ENCODE data around the gene LAIR1. TPM values are rescaled to one million over a fixed set of nuclear protein-coding genes. Genes with fewer than 3 reads are reported as not detected.

LAIR1 gene
- total and polyA plus RNA-seq, 2 experiments from 2014 or later, result 0.10 to 1.3 TPM

- TF ChIP-seq REST (IDR thresholded peaks at IDR 0.05; ENCODE audit: unreplicated experiment) (no peak), ZNF331 (CRISPR knock-in tag; IDR thresholded peaks at IDR 0.05; ENCODE audit: low read depth) (no peak), EZH2 (IDR thresholded peaks at IDR 0.05; ENCODE audit: low read depth, unreplicated experiment) (no peak), ETS1 (IDR thresholded peaks at IDR 0.05) (no peak), NANOG (IDR thresholded peaks at IDR 0.05; ENCODE audit: borderline replicate concordance) (no peak), STAT1 (IDR thresholded peaks at IDR 0.05; ENCODE audit: unreplicated experiment) (no peak)
These were observed 45.7 kb downstream of the LAIR1 start (continued) for GRCh38 chr19:54319049-54319448.

DNA sequence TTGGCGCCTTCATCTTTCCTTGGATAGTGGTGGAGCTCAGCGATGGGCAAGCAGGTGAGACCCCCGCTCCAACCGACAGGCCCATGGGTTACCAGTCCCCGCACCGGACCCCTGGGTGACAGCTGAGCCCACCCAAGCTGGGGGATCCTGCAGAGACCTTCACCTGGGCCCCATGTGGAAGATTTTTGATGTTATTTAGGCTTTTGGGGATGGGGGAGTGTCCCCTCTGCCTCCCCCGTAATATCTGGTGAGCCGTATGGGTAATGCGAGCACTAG, 46.8 kb downstream of the LAIR1 start:
- no peak overlapping the region for H3K4me3 ChIP-seq
- no peak overlapping the region for H3K27ac ChIP-seq (ENCODE audit: low read depth)
- no peaks in the 10 kb centered on the region for H3K27me3 ChIP-seq (ENCODE audit: insufficient read depth)
- Mint-ChIP-seq H3K27ac (no peak overlapping the region), H3K27me3 (ENCODE audit: insufficient read depth, low read depth, poor library complexity) (peaks cover 14% of the 10 kb centered on the region), H3K9me3 (peaks cover 28% of the 10 kb centered on the region), H3K36me3 (ENCODE audit: low read depth) (peaks cover 14% of the 10 kb centered on the region), H3K4me1 (peaks cover 6% of the 10 kb centered on the region; the same call in 2 of the 3 replicates), H3K4me3 (no peak overlapping the region)
- H4K20me1 ChIP-seq (replicated peaks; ENCODE audit: insufficient read depth), result no peaks in the 10 kb centered on the region
- DNase-seq (ENCODE audit: low spot score) (no peak), ATAC-seq (no peak)
- H2AFZ ChIP-seq, result no peak overlapping the region
- TF ChIP-seq ZNF331 (CRISPR knock-in tag; IDR thresholded peaks at IDR 0.05; ENCODE audit: low read depth), result no peak
- TF ChIP-seq NANOG (IDR thresholded peaks at IDR 0.05; ENCODE audit: borderline replicate concordance), result no peak
- TF ChIP-seq CTCF (conservative IDR thresholded peaks at IDR 0.05; ENCODE audit: low read depth in 2 of 2), result no peak
- no peak for TF ChIP-seq JUNB (IDR thresholded peaks at IDR 0.05; ENCODE audit: unreplicated experiment)
- no peak for TF ChIP-seq POLR2AphosphoS5 (IDR thresholded peaks at IDR 0.05; ENCODE audit: low read depth)
- no peak for TF ChIP-seq CREB1 (CRISPR knock-in tag; IDR thresholded peaks at IDR 0.05; ENCODE audit: low read depth)
- TF ChIP-seq STAT1 (IDR thresholded peaks at IDR 0.05; ENCODE audit: unreplicated experiment), result no peak
- no peak for TF ChIP-seq REST (IDR thresholded peaks at IDR 0.05; ENCODE audit: unreplicated experiment)
- no peak overlapping the region for H3K4me2 ChIP-seq
- no peaks in the 10 kb centered on the region for H3F3A ChIP-seq (replicated peaks; ENCODE audit: low read depth)
- no peaks in the 10 kb centered on the region for H3K9me2 ChIP-seq (ENCODE audit: insufficient read depth)
- peaks cover 5% of the 10 kb centered on the region; the same call in 1 of the 2 replicates for H3K4me1 ChIP-seq (ENCODE audit: insufficient read depth)
- H3K36me3 ChIP-seq (ENCODE audit: insufficient read depth), result no peaks in the 10 kb centered on the region; the same call in none of the 2 replicates
- no peaks in the 10 kb centered on the region for H3K79me2 ChIP-seq (replicated peaks; ENCODE audit: insufficient read depth)

Data from GM23338 (cell line).